ENCODE results near the gene NOS1.
A peak's percentile ranks its signal among the peaks of the same experiment; 100 is the strongest.
"Not testable (repeated sequence)": the region's sequence is repeated elsewhere in the genome, so short reads cannot be mapped to it uniquely, and the experiment has no call there.

The NOS1 gene

GRCh38 chr12:117361347-117361751, at the start of gene NOS1:
Gene NOS1 (minus strand): TSS chr12:117361626. CDS start chr12:117331069, 30,557 bp downstream.
- DNase-seq: no peak

- DNase-seq: no peak
Measured at GRCh38 chr12:117409286-117409685, 47.9 kb upstream of the NOS1 start.

- DNase-seq: no peak
Measured at GRCh38 chr12:117408161-117408791, 46.9 kb upstream of the NOS1 start.

GRCh38 chr12:117404940-117405339, 43.5 kb upstream of the NOS1 start:
- no peak for DNase-seq

GRCh38 chr12:117404203-117404853, 42.9 kb upstream of the NOS1 start:
- DNase-seq: no peak

GRCh38 chr12:117403586-117404139, 42.2 kb upstream of the NOS1 start:
- DNase-seq: no peak

GRCh38 chr12:117402363-117402762, 40.9 kb upstream of the NOS1 start:
- DNase-seq: no peak

GRCh38 chr12:117400912-117401311, 39.5 kb upstream of the NOS1 start:
- DNase-seq: no peak

GRCh38 chr12:117398482-117398881, 37.1 kb upstream of the NOS1 start:
- DNase-seq: not testable (repeated sequence)

GRCh38 chr12:117395766-117396165, 34.3 kb upstream of the NOS1 start:
- no peak for DNase-seq

- DNase-seq: no peak
Measured at GRCh38 chr12:117394491-117394890, 33.1 kb upstream of the NOS1 start.

GRCh38 chr12:117393656-117394055, 32.2 kb upstream of the NOS1 start:
- no peak for DNase-seq

- no peak for DNase-seq
Measured at GRCh38 chr12:117390866-117391265, 29.4 kb upstream of the NOS1 start.

- no peak for DNase-seq
Measured at GRCh38 chr12:117388951-117389446, 27.6 kb upstream of the NOS1 start.

GRCh38 chr12:117387832-117388231, 26.4 kb upstream of the NOS1 start:
- no peak for DNase-seq

GRCh38 chr12:117384735-117385134, 23.3 kb upstream of the NOS1 start:
- DNase-seq: no peak

GRCh38 chr12:117380083-117380482, 18.7 kb upstream of the NOS1 start:
- DNase-seq: no peak

GRCh38 chr12:117377758-117378157, 16.3 kb upstream of the NOS1 start:
- no peak for DNase-seq

GRCh38 chr12:117370588-117370987, 9.2 kb upstream of the NOS1 start:
- no peak for DNase-seq

- DNase-seq: not testable (repeated sequence)
Measured at GRCh38 chr12:117370000-117370399, 8.6 kb upstream of the NOS1 start.

- DNase-seq: peak; percentile 22
Measured at GRCh38 chr12:117367006-117367638, 5.7 kb upstream of the NOS1 start.

- no peak for DNase-seq
Measured at GRCh38 chr12:117365049-117365616, 3.7 kb upstream of the NOS1 start.

- no peak for DNase-seq
Measured at GRCh38 chr12:117363953-117364486, 2.6 kb upstream of the NOS1 start.

Measured in GDM1 (cell line).